GM19438 (cell line): Measurements from ENCODE around the gene RHOU.
"Not testable (repeated sequence)": the region's sequence is repeated elsewhere in the genome, so short reads cannot be mapped to it uniquely, and the experiment has no call there.

Source experiments
- ATAC-seq: cut with Tn5 transposase; IDR thresholded peaks from one replicate; pipeline ENCODE4 v1.9.1; 2021; ENCODE audit warnings: low read depth; ENCODE audit not compliant: unreplicated experiment

RHOU gene

GRCh38 chr1:228755800-228756199 is 20.5 kb downstream of the RHOU start:
- no peak for ATAC-seq

- ATAC-seq: no peak
Measured at GRCh38 chr1:228756457-228756856, 21.2 kb downstream of the RHOU start.

- no peak for ATAC-seq
Measured at GRCh38 chr1:228758447-228758846, 23.2 kb downstream of the RHOU start.

- ATAC-seq: no peak
Measured at GRCh38 chr1:228760979-228761378, 25.7 kb downstream of the RHOU start.

- no peak for ATAC-seq
Measured at GRCh38 chr1:228763561-228763960, 28.3 kb downstream of the RHOU start.

- peak; percentile 73 for ATAC-seq
Measured at GRCh38 chr1:228765168-228765946, 30.1 kb downstream of the RHOU start.

GRCh38 chr1:228766788-228767187 is 31.5 kb downstream of the RHOU start:
- no peak for ATAC-seq

GRCh38 chr1:228767636-228768354 is 32.5 kb downstream of the RHOU start:
- no peak for ATAC-seq

- ATAC-seq: no peak
Measured at GRCh38 chr1:228768355-228769000, 33.2 kb downstream of the RHOU start.

GRCh38 chr1:228770779-228771223 is 35.5 kb downstream of the RHOU start:
- ATAC-seq: no peak

GRCh38 chr1:228772516-228773212 is 37.4 kb downstream of the RHOU start:
- no peak for ATAC-seq

GRCh38 chr1:228775946-228776345 is 40.7 kb downstream of the RHOU start:
- not testable (repeated sequence) for ATAC-seq

GRCh38 chr1:228776449-228776848 is 41.2 kb downstream of the RHOU start:
- ATAC-seq: no peak

GRCh38 chr1:228777236-228777635 is 42.0 kb downstream of the RHOU start:
- ATAC-seq: no peak

GRCh38 chr1:228778026-228778425 is 42.7 kb downstream of the RHOU start:
- ATAC-seq: no peak

GRCh38 chr1:228778466-228778865 is 43.2 kb downstream of the RHOU start:
- no peak for ATAC-seq

GRCh38 chr1:228778961-228779360 is 43.7 kb downstream of the RHOU start:
- no peak for ATAC-seq

GRCh38 chr1:228781161-228781808 is 46.0 kb downstream of the RHOU start:
- ATAC-seq: no peak

GRCh38 chr1:228781809-228782661 is 46.8 kb downstream of the RHOU start:
- no peak for ATAC-seq
